ENCODE measurements around the gene PCNX2. TPM values are rescaled to one million over a fixed set of nuclear protein-coding genes. Genes with fewer than 3 reads are reported as not detected.
A peak's percentile ranks its signal among the peaks of the same experiment; 100 is the strongest.

The PCNX2 gene
- total and polyA plus RNA-seq, 9 donors: 5.7 to 26.0 (median 18.9) TPM

DNA sequence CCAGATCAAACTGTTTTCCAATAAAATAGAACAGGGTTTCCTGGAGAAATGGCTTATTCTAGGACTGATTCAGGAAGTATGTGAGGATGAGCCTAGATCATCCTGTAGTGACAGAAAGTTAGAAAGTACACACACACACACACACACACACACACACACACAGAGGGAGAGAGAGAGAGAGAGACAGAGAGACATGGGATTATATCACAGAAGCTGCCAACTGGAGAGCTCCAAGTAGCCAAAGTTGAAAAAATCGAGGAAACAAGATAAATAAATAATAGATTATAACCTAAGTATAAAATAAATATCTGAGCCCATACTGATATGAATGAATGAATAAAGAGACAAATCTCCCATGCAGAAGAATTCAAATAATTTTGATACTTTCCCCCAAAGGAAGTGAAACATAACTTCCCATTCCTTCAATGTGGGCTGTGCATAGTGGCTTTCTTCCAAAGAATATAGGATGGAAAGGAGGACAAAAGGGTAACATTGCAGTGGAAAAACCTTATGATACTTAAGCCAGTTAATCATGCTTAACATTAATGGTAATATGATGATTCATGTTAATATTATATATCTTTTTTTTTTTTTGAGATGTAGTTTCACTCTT is 173.5 kb downstream of the PCNX2 start:
- Histone ChIP-seq H3K36me3 (no peaks in the 10 kb centered on the region), H3K4me1 (ENCODE audit: insufficient read depth) (no peaks in the 10 kb centered on the region), H3K9me3 (no peaks in the 10 kb centered on the region), H3K4me3 (no peak overlapping the region), H3K27me3 (no peaks in the 10 kb centered on the region), H3K27ac (no peak overlapping the region)
- 25 to 38% (median 26%) methylated on average over 1 of the region's 1 CpG for WGBS, 3 donors
- TF ChIP-seq POLR2A (IDR thresholded peaks at IDR 0.05) (no peak), EP300 (IDR thresholded peaks at IDR 0.05) (no peak)
- TF ChIP-seq, protein P1, sequence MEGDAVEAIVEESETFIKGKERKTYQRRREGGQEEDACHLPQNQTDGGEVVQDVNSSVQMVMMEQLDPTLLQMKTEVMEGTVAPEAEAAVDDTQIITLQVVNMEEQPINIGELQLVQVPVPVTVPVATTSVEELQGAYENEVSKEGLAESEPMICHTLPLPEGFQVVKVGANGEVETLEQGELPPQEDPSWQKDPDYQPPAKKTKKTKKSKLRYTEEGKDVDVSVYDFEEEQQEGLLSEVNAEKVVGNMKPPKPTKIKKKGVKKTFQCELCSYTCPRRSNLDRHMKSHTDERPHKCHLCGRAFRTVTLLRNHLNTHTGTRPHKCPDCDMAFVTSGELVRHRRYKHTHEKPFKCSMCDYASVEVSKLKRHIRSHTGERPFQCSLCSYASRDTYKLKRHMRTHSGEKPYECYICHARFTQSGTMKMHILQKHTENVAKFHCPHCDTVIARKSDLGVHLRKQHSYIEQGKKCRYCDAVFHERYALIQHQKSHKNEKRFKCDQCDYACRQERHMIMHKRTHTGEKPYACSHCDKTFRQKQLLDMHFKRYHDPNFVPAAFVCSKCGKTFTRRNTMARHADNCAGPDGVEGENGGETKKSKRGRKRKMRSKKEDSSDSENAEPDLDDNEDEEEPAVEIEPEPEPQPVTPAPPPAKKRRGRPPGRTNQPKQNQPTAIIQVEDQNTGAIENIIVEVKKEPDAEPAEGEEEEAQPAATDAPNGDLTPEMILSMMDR (IDR thresholded peaks at IDR 0.05): no peak
- intact Hi-C loops (cut with DNase I): no loop called here
- no peak for DNase-seq

DNA sequence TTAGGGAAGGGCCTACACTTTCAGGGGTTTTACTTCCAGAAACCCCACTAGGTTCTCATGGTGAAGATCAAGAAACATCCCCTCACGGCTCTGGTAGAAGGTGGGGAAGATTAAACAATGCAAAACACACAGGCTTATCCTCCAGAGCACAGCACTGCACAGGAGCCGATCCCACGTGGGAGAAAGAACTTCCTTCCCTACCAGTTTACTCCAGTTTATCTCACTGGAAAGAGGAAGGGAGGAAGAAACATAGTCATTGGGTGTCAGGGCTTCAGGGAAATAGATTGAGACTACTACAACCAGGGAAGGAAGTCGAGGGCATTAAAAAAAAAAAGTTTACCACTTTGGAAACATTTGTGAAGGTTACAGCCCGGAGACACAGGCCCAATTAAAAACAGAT is 180.7 kb downstream of the PCNX2 start:
- H3K4me1 ChIP-seq (ENCODE audit: insufficient read depth): no peaks in the 10 kb centered on the region
- no peaks in the 10 kb centered on the region for H3K27me3 ChIP-seq
- intact Hi-C loops (cut with DNase I): no loop called here
- H3K36me3 ChIP-seq: no peaks in the 10 kb centered on the region
- WGBS, 3 donors: 83 to 85% (median 84%) methylated on average over 5 of the region's 5 CpGs
- no peaks in the 10 kb centered on the region for H3K9me3 ChIP-seq
- no peak overlapping the region for H3K4me3 ChIP-seq
- H3K27ac ChIP-seq: no peak overlapping the region
- TF ChIP-seq EP300 (IDR thresholded peaks at IDR 0.05): no peak
- no peak for TF ChIP-seq POLR2A (IDR thresholded peaks at IDR 0.05)
- TF ChIP-seq, protein P1 (IDR thresholded peaks at IDR 0.05): no peak
- DNase-seq: no peak

DNA sequence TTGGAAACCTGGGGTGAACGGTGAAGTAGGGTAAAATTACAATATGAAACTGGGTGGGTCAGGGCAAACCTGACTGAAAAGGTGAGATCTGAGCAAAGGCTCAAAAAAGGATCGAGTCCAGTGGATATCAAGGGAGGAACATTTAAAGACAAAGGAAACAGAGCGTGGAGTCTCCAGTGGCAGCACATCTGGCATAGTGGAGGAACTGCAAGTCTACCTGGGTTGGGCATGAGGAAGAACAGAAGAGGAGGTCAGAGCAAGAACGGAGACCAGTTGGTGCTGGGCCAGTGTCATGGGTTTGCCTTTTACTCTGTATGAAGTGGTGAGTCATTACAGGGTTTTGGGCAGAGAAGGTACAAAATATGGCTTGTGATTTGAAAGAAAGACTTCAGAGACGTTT is 181.4 kb downstream of the PCNX2 start:
- Histone ChIP-seq H3K4me1 (ENCODE audit: insufficient read depth) (no peaks in the 10 kb centered on the region), H3K36me3 (no peaks in the 10 kb centered on the region), H3K4me3 (no peak overlapping the region), H3K27ac (no peak overlapping the region), H3K9me3 (no peaks in the 10 kb centered on the region), H3K27me3 (no peaks in the 10 kb centered on the region)
- TF ChIP-seq POLR2A (IDR thresholded peaks at IDR 0.05) (no peak), EP300 (IDR thresholded peaks at IDR 0.05) (no peak)
- TF ChIP-seq, protein P1 (IDR thresholded peaks at IDR 0.05): no peak
- no peak for DNase-seq
- intact Hi-C loops (cut with DNase I): no loop called here
- 81 to 87% (median 86%) methylated on average over 5 of the region's 5 CpGs for WGBS, 3 donors

DNA sequence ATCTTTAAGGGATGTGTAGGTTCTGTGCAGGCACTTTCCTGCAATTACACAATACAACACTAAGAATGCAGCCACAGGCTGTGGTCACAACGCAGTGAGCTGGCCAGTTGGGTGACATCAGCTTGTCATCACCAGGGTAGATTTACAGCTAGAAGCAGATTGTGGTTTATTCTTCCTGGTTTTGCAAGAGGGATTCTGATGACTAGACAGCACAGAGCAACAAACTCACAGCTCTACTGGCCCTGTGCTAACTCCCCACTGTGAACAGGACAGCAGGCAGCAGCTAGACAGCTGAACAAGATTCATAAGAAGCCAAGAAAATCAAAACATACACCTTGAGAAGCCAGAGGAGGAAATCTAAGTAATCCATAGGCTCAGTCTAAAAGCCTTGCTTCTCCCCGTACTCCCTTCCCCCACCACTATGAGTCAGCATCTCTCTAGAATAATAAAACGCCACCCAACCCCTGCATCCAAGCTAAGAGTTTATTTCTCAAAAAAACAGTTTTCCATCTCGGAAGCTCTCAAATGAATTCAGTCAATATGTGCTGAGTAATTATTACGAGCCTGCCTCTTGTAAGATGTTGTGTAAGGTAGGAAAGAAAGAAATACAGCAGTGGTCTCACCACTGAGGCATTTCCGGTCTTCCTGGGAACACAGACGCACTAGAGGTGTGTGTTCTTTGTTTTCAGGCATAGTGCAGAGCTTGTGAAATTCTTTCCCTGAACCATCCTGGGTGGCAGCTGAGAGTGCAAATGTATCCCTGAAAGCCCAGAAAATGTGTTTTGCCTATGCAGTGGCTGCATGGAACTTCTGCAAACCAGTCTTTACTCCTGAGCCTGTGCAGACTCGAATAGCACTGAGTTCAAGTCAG is 182.3 kb downstream of the PCNX2 start:
- Histone ChIP-seq H3K4me3 (no peak overlapping the region), H3K4me1 (ENCODE audit: insufficient read depth) (peaks cover under 1% of the 10 kb centered on the region), H3K27ac (peak overlapping the region in 1 of 2 donors; percentile 58), H3K27me3 (no peaks in the 10 kb centered on the region), H3K36me3 (no peaks in the 10 kb centered on the region), H3K9me3 (no peaks in the 10 kb centered on the region)
- WGBS, 3 donors: 13 to 16% (median 14%) methylated on average over 8 of the region's 8 CpGs
- no peak for TF ChIP-seq EP300 (IDR thresholded peaks at IDR 0.05)
- peak; percentile 34 to 82 (median 47) for DNase-seq
- intact Hi-C loops (cut with DNase I): no loop called here
